HG02884 (cell line): ENCODE data around the gene SLC4A4.
"Not testable (repeated sequence)": the region's sequence is repeated elsewhere in the genome, so short reads cannot be mapped to it uniquely, and the experiment has no call there.

Source experiments
- ATAC-seq: cut with Tn5 transposase; IDR thresholded peaks from one replicate; pipeline ENCODE4 v1.9.1; 2021; ENCODE audit warnings: mild to moderate bottlenecking, moderate library complexity; ENCODE audit not compliant: unreplicated experiment

The SLC4A4 gene

DNA sequence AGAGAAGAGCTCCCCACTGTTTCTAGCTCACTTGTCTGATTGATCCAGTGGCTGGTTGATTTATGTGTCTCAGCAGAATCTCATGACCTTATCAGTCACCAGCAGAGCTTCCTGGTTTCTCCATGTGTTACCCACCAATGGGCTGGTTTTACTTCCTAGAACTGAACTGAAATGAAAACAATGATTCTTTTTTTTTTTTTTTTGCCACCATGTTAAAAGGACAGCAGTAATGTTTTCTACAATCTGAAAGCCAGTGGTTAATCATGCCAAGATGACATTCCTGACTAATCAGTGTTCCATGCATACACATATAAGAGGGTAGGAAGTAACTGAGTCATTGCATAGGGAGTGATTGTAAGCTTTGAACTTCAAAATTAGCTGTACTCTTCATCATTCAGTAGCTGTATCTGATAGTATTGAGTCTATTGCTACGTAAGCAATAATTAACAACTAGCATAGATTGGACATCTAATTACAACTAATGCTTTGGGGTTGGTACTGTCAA is 67.7 kb downstream of the SLC4A4 start:
- no peak for ATAC-seq

DNA sequence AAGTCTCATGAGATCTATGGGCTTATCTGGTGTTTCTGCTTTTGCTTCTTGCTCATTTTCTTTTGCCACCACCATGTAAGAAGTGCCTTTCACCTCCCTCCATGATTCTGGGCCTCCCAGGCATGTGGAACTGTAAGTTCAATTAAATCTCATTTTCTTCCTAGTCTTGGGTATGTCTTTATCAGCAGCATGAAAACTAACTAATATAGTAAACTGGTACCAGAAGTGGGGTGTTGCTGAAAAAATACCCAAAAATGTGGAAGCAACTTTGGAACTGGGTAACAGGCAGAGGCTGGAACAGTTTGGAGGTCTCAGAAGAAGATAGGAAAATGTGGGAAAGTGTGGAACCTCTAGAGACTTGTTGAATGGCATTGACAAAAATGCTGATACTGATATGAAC is 70.1 kb downstream of the SLC4A4 start:
- not testable (repeated sequence) for ATAC-seq

DNA sequence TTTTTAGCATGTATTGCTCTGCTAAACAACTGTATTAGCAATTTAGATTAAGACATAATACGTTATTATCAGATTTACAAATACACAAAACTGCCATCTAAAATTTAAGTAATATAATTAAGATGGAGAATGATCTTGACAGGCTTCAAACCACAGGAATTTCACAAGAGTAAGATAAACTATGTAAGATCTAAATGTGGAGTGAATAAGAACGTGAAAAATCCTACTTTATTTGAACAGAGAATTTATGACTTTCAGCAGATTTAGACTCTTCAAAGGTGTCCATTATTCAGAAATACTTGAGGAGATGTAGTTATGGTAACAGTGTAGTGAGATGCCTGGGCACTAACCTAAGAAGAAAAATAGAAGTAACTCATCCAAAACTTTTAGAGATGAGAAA is 73.2 kb downstream of the SLC4A4 start:
- no peak for ATAC-seq

DNA sequence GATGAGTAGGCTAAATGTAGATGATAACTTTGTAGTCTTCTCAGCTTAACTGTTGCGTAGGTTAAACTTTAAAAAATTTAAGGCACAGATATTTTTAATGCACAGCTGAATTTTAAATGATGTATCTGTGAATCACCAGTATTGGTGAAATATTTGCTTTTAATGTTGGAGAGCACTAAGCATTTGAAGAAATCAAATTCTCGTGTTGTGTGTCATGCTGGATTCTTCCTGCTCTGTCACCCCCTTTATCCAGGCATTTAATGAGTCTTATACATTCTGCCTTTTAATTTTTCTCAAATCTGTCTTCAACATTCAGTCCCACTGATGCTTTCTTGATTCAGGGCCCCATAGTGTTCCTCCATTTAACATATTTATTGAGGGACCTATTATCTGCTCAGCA is 76.7 kb downstream of the SLC4A4 start:
- no peak for ATAC-seq

DNA sequence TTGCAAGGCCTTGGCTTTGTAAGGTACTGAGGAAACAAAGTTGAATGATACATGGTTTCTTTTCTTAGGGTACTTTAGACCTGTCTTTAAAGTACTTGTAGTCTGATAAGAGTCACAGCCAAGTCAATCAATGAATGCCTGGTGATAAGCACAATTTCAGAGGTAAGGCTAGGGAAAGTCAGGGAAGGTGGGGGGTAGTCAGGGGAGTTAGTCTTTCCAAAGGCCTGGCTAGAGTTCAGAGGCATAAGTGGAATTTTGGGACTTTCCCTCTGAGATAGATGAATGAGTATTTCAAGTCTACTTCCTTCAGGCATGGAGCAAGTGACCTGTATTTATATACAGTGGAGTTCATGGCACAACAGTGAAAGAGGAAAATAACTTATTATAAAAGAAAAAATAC is 78.3 kb downstream of the SLC4A4 start:
- ATAC-seq, result no peak

DNA sequence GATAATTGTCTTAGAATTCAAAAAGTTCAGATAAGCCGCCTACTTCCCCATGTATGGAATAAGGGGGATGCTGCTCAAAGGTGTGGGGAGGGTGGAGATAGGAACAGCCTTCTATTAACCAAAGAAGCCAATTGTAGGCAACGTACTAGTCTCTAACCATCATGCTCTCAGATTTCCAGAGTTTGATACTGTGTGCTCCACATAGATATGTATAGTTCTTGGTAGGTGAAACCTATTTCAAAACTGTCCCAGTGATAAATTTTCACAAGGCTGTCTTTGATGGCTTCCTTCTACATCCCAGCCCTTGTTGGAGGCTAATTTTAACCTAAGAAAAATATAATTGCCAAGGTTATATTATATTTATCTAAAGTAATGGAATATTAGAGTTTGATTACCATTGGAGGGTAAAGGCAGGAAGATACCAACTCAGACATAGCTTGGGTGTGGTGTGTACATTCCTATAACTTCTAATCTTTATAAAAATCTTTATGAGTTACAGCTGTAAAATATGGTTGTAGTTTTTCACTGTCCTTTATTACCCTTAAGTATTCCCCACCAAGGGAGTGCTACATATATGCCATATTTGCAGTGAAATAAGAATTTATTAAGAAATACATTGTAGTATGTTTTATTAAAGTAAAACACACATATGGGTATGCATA is 87.7 kb downstream of the SLC4A4 start:
- no peak for ATAC-seq

DNA sequence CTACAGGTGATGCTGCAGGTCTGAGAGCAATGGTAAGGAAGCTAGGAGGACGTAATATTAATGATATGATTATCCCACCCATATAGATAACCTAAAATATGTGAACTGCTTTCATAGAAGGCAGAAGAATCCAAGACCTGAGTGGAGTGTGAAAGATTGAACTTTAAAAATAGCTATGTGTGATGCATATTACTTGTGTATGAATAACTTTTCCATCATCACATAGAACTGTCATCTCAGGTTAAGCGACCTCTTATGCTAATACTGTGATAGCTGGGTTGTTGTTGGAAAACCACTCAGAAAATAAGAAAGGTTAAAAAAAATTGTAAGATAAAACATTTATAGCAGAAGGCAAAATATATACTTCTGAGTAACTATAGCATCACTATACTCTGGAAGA is 90.3 kb downstream of the SLC4A4 start:
- ATAC-seq, result no peak

DNA sequence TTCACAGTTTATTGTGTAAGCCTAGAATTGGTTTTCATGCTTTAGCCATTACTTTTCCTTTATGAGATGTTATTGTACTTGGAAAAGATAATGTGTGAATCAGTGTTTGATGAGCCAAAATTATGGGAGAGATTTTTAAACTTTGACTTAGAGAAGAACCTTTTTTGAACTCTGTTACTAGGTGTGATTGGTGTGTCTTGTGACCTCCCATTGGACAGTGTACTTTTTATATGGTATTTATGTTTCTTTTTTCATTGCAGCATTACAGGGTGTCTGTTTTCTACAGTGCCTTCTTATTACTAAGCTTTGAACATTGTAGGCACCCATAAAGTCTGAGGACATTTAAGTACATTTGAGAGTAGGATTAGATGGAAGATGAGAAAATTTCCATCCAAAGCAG is 91.1 kb downstream of the SLC4A4 start:
- ATAC-seq, result no peak

DNA sequence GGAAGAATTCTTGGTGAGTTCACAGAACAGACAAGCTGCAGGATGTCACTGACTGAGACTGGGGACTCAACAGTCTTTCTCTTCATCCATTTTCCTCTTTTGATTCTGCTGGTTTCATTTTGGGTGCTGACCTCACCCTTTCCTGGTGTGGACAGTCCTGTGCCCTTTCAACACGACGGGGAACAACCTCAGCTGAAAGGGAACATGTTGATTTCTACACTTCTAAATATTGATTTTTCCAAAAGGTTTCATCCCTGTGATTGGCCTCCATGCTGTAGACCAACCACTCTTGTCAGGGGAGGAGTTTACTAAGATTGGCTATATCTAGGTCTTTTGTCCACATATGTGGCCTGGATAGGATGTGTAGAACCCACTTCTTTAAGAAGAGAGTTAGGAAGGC is 91.8 kb downstream of the SLC4A4 start:
- ATAC-seq, result no peak

DNA sequence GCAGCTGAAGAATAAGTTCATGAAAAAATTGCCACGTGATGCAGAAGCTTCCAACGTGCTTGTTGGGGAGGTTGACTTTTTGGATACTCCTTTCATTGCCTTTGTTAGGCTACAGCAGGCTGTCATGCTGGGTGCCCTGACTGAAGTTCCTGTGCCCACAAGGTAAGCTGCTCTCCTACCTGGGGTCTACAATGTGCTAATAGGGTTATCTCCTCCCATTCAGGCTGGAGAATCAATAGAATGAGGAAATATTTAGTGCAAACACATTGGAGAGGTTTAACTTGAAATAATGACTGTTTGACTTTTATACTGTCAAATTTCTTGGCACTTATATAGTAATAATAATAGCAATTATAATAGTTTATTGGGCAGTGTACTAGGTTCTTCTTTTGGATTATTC is 101.8 kb downstream of the SLC4A4 start:
- ATAC-seq, result no peak

DNA sequence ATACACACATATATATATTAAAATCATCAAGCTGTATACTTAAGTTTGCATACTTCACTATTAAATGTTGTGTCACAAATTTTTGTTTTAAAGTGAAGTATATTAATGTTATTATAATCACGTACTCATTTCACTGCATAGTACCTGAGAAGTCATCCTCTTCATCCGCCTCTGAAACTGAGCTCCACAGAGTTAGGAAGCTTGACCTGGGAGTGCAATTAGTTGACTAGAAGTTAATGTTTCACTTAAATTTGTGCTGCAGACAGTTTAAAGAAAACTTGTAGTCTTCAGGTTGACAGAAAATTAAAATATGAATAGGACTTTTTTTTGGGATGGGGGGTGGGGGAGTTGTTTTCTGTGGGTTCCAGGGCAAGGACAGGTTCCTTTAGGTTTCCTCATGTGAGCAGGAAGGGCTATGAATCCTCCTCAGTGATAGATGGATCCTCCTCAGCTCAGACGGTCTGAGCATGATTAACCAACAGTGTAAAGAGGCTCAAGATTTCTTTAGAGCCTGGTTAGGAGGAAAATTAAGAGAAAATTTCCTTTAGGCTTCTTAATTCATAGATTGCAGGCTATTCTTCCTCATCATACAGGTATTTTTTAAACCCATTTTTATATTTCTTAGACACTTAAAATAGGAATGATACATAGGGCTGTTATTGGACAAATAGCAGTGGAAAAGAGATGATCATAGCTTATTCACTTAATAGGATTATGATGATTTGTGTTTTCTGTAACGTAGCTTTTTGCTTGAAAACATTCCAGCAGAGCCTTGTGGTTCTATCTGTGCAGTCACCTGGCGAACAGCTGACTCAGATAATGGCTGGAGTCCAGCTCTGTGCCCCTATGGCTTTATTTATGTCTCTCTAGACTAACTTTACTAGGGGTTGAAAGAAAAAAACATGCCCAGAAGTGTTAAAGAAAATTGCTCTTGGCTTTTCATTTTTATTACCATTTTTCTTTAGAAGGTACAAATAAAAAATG is 102.7 kb downstream of the SLC4A4 start:
- ATAC-seq, result no peak

DNA sequence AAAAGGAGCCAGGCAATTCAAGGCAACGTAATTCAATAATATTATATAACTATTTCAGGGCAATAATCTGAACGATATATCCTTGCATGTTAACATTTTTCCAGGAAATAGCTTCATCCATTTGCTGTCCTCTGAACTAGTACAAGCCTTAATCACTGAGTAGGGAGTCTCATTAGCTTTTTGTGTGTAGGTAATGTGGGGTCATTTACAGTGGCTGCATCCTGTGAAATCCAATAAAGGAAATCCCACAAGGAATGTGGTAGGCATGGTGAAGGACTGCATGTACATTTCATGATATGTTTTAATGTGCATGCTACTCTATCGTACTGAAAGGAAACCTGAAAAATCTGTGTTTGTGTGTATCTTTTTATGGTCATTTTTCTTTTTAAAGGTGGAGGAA is 103.5 kb downstream of the SLC4A4 start:
- no peak for ATAC-seq

DNA sequence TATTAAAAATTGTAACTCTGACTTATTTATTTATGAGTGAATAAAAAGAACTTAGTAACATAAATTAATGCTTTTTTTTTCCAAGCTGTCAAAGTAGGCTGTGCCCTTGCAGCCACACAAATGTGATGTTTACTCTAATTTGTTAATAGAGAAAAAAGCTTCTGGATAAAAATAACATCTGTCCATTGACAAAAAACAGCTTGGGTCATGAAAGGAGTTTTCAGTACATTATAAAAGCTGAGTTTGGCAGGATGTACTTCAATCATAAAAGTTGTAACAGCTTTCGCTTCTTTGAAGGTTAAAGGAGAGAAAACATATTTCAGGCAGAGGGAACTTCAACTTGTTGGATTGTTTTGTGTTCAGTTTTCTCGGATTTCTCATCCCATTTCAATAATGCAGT is 105.6 kb downstream of the SLC4A4 start:
- ATAC-seq, result no peak

DNA sequence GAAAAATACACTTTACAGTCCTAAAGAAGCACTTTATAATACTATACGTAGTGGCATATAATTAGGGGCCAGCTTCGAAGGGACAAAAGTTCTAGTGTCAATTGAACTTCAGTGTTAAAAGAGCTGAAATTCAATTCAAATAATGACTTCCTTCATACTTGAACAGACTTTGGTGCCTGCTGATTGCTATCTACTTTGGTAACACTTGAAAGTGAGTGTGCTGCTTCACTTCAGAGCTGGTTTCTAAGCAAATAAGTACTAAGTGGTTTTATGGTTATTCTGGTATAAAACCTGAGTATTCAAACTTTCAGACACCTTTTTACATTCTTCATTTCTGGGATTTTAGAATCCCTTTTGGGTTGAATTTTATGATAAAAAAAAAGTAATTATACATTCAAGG is 107.0 kb downstream of the SLC4A4 start:
- ATAC-seq, result no peak

DNA sequence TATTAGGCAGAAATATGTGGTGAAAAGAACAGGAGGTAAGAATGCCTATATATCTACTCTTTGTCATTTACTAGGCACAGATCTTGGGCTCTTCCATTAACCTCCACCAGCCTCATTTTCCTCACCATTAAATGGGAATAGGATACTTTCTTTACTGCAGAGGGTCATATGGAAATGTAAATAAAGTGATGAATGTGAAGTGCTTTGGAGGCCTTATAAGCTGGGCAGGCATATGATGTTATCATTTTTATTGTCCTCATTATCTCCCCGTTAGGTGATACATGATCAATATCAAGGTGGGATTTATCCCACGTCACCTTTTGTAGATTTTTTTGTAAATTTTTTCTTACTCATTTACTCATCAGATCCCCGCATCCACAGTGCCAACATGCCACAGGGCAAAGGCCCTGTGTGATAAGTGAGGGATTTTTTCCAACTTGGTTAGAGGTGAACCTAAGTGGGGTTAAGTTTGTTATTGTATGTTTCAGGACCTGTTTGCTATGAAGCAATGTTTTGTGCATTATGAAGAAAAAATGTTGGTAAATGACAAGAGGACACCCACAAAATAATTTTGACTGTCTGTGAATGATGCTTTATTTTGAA is 107.8 kb downstream of the SLC4A4 start:
- ATAC-seq, result no peak

DNA sequence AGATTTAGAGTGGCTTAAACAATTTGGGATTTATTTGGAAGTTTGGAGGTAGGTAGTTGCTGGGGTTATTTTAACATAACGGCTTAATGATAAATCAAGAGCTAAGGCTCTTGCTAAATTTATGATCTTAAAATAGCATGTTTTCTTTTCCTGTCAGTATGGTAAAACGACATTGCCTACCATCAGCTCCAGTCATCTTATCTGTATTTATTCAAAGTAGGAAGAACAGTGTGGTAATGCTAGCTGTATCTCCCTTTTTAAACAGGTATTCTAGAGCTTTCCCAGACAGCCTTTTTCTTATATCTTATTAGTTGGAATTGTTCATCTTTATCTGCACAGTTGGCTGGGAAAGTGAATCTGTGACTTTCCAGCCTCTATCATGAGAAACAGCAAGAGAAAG is 110.2 kb downstream of the SLC4A4 start:
- ATAC-seq, result no peak

DNA sequence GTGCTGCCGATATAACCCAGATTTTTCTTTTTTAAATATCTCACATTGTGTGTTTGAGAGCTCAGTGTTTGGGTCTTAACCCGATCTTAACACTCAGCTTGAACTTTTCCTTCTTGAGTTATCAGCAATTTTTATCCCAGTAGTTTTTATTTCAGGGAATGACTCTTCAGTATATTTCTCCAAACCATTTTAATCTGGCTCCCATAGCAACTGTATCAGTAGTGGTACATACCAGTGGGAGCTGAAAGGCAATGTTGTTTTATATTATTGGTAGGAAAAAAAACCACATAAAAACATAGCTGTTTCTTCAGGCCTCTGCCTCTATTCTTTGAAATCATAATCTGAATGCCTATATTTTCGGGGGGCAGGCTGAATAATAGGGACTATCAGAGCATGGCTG is 111.1 kb downstream of the SLC4A4 start:
- no peak for ATAC-seq

DNA sequence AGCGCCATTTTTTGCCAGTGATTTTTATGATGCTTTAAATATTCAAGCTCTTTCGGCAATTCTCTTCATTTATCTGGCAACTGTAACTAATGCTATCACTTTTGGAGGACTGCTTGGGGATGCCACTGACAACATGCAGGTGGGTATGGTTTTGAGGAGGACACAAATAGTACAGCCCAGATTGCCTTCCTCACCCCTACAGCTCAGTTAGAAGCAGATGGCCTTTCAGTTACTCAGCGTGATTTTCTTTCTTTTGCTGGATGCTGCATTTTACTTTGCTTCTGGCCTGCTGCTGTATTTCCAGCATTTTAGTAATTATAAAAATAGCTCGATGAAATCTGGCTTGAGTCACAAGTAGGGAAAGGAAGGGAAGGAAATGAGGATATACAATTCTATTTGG is 114.7 kb downstream of the SLC4A4 start:
- ATAC-seq, result no peak

DNA sequence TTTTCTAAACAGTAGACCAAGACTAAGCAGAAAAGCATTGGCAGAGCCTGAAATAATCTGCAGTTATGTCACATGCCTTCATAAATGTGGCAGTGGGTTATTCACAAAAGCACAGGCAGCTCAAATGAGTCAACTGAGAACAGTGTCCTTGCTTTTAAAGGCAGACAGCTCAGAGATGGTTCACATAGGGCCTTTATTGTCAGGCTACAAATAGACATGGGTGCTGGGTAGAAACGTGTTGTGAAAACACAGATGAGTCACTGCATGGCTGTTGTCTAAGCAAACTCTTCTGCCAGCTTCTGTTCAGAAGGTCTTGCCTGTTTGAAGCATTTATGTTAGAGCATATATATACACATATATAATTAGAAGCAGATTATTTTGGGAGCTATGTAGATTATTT is 118.0 kb downstream of the SLC4A4 start:
- ATAC-seq, result no peak

DNA sequence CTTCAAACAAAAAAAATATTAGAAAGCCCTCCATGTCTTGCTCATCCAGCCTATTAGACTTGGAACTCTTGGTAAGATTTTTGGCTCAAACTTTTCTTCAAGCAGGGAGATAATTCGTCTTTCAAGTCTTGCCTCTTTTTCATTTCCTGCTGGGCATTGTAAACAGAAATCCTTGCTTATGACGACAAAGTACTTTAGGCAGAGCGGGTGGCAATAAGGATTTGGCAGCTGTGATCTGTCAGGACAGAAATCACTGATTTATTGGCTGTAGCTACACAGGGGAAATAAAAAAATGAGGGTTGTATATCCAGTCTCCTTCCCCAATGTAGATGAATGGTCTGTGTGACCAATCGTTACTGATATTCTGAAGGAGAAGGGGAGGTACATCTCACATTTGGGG is 121.6 kb downstream of the SLC4A4 start:
- ATAC-seq, result no peak

DNA sequence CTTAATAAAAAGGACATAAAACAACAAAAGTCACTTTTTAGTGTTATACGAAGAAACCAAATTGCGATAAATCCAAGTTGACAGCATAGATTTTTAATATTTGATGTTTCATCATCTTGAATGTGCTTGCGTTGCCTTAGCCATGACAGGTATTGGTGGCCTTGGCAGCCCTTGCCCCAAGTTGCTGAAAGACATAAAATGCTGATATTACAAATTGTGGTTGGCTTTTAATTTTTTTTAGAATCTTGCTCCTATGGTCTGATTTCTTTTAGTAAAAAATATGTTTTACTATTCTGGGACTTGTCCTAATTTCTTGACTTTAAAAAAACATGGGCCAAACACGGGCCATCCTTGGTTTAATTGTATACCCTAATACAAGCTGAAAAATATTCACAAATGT is 122.6 kb downstream of the SLC4A4 start:
- ATAC-seq, result no peak

DNA sequence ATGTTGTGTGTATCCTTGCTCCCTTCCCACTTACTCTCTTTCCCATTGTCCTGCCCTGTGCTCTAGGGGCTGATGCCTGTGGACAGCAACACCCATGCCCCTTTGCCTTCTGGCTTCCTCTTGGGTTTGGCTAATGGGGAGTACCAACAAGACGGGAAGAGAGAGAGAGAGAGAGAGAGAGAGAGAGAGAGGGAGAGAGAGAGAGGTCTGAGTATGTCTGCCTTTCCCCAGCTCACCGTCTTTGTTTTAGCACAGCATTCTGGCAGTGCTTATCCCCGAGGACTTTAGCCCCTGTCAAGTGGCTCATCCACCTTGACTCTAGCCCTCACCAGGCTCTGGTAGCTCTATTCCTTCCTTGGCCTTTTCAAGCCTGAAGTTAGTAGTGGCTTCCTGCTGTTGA is 128.0 kb downstream of the SLC4A4 start:
- ATAC-seq, result no peak
